Neural crest cell (in vitro differentiated cells): Measurements from ENCODE around the gene PROKR1. TPM values are rescaled to one million over a fixed set of nuclear protein-coding genes. Genes with fewer than 3 reads are reported as not detected.

Experiments used
- DNase-seq: peaks from one replicate; pipeline ENCODE4 v3.0.0; 2021; ENCODE audit warnings: low read depth, mixed read lengths, low spot score
- H3K27ac Mint-ChIP-seq: one replicate; pipeline ENCODE4 v1.8.0; 2021; ENCODE audit warnings: mild to moderate bottlenecking, mixed read lengths; ENCODE audit not compliant: unreplicated experiment
- H3K27me3 Mint-ChIP-seq: 2 replicates; pipeline ENCODE4 v1.8.0; 2021; ENCODE audit warnings: low read depth, mild to moderate bottlenecking, mixed read lengths
- H3K36me3 Mint-ChIP-seq: 2 replicates; pipeline ENCODE4 v1.8.0; 2021; ENCODE audit warnings: low read depth, mild to moderate bottlenecking, mixed read lengths
- H3K4me1 Mint-ChIP-seq: 2 replicates; pipeline ENCODE4 v1.8.0; 2021; ENCODE audit warnings: mixed read lengths
- H3K4me3 Mint-ChIP-seq: one replicate; pipeline ENCODE4 v1.8.0; 2021; ENCODE audit warnings: mild to moderate bottlenecking, mixed read lengths
- H3K9me3 Mint-ChIP-seq: 2 replicates; pipeline ENCODE4 v1.8.0; 2021; ENCODE audit warnings: mixed read lengths
- total RNA-seq: library from RNA; stranded (reverse); gene quantifications from 2 replicates; pipeline ENCODE4 v1.2.1, GENCODE V29; 2021
- TF ChIP-seq, protein P1 (sequence below): fragments of 200-600 bp; sonication (generic); conservative IDR thresholded peaks from 2 replicates; pipeline ENCODE4 v1.5.0; 2021; ENCODE audit warnings: antibody characterized with exemption, mild to moderate bottlenecking

PROKR1 gene
- total RNA-seq, 1 donor from 2014 or later = 0.16 TPM

DNA sequence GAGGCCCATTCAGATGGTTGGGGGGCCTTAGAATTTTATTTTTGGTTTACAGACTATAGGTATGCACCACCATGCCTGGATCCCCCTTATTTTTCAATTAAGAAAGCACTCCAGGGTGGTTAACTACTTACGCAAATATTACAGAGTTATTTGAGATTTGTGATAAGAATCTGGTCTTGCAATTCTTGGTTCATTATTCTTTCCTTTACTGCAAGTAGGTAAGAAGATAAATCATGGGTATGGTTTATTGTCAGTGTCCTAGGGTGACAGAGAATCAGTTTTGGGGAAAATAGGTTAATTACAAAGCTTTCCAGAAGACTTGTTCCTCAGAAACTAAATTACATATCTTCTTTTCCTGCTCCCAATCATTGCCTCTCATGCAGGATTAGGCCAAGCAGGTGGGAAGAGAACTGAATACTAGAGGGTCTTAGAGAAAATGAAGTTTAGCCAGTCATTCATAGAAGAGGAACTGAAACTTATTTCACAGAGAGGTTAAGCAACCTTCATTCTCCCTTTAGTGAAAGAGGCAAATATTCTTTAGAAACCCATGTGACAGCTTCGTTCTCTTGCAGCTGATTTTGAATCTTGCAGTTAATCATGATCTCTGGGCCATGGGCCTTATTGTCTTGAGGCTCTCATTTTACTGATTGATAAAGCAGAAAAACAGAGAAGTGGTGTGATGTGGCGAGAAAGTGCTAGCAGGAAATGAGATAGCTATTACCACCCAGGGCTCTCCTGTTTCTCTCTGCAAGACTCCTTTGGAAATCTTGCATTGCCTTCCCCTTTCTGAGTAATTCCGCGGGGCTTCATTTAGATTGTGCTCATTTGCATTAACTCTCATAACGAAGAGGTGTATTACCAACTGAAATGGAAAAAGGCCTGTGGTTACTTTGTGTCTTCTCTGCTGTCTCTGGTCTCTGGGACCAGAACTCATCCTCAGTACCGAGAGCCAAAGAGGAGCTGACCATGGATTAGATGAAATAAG lies 46.5 kb downstream of the PROKR1 start:
- Mint-ChIP-seq H3K36me3 (no peaks in the 10 kb centered on the region), H3K9me3 (peaks cover 2% of the 10 kb centered on the region), H3K4me1 (peaks cover 10% of the 10 kb centered on the region), H3K27ac (no peak overlapping the region), H3K27me3 (no peaks in the 10 kb centered on the region), H3K4me3 (no peak overlapping the region)
- TF ChIP-seq, protein P1, sequence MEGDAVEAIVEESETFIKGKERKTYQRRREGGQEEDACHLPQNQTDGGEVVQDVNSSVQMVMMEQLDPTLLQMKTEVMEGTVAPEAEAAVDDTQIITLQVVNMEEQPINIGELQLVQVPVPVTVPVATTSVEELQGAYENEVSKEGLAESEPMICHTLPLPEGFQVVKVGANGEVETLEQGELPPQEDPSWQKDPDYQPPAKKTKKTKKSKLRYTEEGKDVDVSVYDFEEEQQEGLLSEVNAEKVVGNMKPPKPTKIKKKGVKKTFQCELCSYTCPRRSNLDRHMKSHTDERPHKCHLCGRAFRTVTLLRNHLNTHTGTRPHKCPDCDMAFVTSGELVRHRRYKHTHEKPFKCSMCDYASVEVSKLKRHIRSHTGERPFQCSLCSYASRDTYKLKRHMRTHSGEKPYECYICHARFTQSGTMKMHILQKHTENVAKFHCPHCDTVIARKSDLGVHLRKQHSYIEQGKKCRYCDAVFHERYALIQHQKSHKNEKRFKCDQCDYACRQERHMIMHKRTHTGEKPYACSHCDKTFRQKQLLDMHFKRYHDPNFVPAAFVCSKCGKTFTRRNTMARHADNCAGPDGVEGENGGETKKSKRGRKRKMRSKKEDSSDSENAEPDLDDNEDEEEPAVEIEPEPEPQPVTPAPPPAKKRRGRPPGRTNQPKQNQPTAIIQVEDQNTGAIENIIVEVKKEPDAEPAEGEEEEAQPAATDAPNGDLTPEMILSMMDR = no peak
- DNase-seq = no peak

DNA sequence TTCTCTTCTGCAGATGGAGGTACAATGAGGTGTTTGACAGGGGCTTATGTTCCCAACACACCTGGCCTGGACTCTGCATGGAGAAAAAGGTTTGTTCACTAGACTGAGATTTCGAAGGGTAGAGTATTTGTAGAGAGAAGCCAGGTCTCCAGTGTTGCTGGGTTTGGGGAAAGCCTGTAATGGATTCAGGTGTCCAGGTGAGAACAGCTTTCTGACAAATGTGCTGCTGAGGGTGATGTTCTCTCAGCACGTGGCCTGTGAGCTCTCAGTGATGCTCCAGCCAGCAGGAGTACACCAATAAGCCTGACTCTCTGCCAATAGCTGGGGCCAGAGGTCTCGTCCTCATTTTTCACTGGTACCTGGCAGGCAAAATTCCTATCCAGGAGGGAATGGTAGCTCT lies 47.5 kb downstream of the PROKR1 start:
- Mint-ChIP-seq H3K27ac (no peak overlapping the region), H3K4me3 (no peak overlapping the region), H3K36me3 (no peaks in the 10 kb centered on the region)

DNA sequence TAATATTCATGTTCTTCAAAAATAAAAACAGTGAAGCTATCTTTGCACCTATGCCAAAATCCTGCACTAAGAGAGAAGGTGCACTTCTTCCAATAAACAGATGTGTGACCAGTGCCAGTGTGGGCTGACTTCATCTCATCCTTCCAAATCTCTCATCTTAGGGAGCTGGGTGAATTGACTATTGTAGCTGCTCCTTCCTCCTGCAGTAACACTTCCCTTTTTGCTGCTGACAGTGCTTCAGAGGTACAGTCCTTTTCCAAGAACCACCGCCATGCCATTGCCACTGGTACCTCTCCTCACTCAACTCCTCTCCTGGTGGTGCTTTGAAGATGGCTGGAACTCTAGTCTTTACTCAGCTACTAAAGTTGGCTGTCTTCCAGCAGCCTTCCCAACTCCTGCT lies 49.1 kb downstream of the PROKR1 start:
- peaks cover 10% of the 10 kb centered on the region for H3K4me1 Mint-ChIP-seq
- peaks cover 3% of the 10 kb centered on the region for H3K9me3 Mint-ChIP-seq
- TF ChIP-seq, protein P1 = no peak
- no peak for DNase-seq
- H3K4me3 Mint-ChIP-seq = no peak overlapping the region
- no peak overlapping the region for H3K27ac Mint-ChIP-seq
- H3K27me3 Mint-ChIP-seq = no peaks in the 10 kb centered on the region
- no peaks in the 10 kb centered on the region for H3K36me3 Mint-ChIP-seq

More for the DNA sequence above, 47.5 kb downstream of the PROKR1 start:
- Mint-ChIP-seq H3K9me3 (peaks cover 2% of the 10 kb centered on the region), H3K27me3 (no peaks in the 10 kb centered on the region), H3K4me1 (peaks cover 10% of the 10 kb centered on the region)
- no peak for DNase-seq
- TF ChIP-seq, protein P1 = no peak

DNA sequence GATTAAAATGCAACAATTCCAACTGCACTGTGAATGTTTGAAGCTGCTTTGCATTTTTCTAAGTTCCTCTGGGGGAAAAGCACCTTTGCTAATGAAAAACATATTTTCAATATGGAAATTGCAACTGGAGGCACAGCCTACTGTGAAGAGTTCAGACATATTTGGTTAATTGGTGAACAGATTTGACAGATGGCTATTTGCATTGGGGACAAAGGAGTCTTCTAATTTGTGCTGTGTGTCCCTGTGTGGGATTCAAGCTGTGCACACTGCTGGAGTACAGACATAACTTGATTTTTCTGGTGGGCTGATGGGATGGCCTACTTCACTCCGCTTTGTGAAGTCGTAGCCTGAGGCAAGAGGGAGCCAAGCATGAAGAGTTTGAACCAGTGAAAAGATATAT lies 50.6 kb downstream of the PROKR1 start:
- Mint-ChIP-seq H3K27ac (peak overlapping the region; percentile 83), H3K36me3 (peaks cover 3% of the 10 kb centered on the region), H3K27me3 (no peaks in the 10 kb centered on the region), H3K9me3 (peaks cover 3% of the 10 kb centered on the region), H3K4me1 (peaks cover 10% of the 10 kb centered on the region), H3K4me3 (no peak overlapping the region)
- TF ChIP-seq, protein P1 = no peak
- no peak for DNase-seq

DNA sequence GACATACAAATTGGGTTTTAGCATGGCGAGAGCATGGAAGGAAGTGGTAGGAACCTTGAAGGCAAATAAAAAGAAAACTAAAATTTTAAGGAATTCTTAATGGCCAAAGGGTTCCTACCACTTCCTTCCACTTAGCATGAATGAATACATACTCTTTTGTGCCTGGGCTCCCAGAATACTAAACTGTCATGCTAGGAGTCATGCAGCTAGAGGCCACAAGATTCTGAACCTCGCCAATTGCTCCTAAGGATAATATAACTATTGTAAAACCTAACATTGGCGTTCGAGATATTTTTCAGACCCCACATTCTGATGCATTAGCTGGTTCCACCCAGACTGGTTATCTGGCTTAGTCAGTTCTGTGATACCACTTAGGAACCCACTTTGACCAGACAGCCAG lies 52.6 kb downstream of the PROKR1 start:
- peaks cover 10% of the 10 kb centered on the region for H3K9me3 Mint-ChIP-seq
- no peaks in the 10 kb centered on the region for H3K27me3 Mint-ChIP-seq
- H3K27ac Mint-ChIP-seq = no peak overlapping the region
- H3K4me1 Mint-ChIP-seq = peaks cover 10% of the 10 kb centered on the region
- H3K36me3 Mint-ChIP-seq = peaks cover 7% of the 10 kb centered on the region
- no peak for DNase-seq
- no peak overlapping the region for H3K4me3 Mint-ChIP-seq
- TF ChIP-seq, protein P1 = no peak
